Liver (tissue), 9 donors: ENCODE results near the gene AMIGO2. TPM values are rescaled to one million over a fixed set of nuclear protein-coding genes. Genes with fewer than 3 reads are reported as not detected.

Source experiments
- DNase-seq: peaks from one replicate; pipeline ENCODE4 v3.0.0-alpha.2; 2017; ENCODE audit warnings: low spot score
- H3K27ac ChIP-seq, 2 donors: one replicate each; pipeline ENCODE4 v1.7.0; 2013; ENCODE audit warnings: inconsistent platforms in 2 of 2, low read length in 2 of 2, control low read depth in 1 of 2, low read depth in 1 of 2, mild to moderate bottlenecking in 1 of 2
- H3K27me3 ChIP-seq, 4 donors: one replicate each; pipeline versions ENCODE4 v1.6.1 to v1.7.0; 2013; ENCODE audit warnings: low read length in 3 of 4, inconsistent platforms in 1 of 4, mild to moderate bottlenecking in 1 of 4, moderate library complexity in 1 of 4; ENCODE audit not compliant: control insufficient read depth in 4 of 4, insufficient read depth in 4 of 4
- H3K36me3 ChIP-seq, 4 donors: one replicate each; pipeline versions ENCODE4 v1.6.1 to v1.7.0; 2013; ENCODE audit warnings: low read length in 3 of 4, mild to moderate bottlenecking in 3 of 4, low read depth in 1 of 4, moderate library complexity in 1 of 4; ENCODE audit not compliant: control insufficient read depth in 4 of 4, insufficient read depth in 3 of 4
- H3K4me1 ChIP-seq, 4 donors: one replicate each; pipeline versions ENCODE4 v1.6.1 to v1.7.0; 2013; ENCODE audit warnings: low read length in 3 of 4, mild to moderate bottlenecking in 3 of 4, moderate library complexity in 1 of 4; ENCODE audit not compliant: control insufficient read depth in 4 of 4, insufficient read depth in 4 of 4
- H3K4me3 ChIP-seq, 3 donors: one replicate each; pipeline versions ENCODE4 v1.6.1 to v1.7.0; 2013; ENCODE audit warnings: low read length in 3 of 3, control low read depth in 1 of 3, low read depth in 1 of 3, mild to moderate bottlenecking in 1 of 3
- H3K9ac ChIP-seq, 2 donors: one replicate each; pipeline ENCODE4 v1.7.0; 2013; ENCODE audit warnings: low read length in 2 of 2, mild to moderate bottlenecking in 2 of 2, moderate library complexity in 2 of 2, control low read depth in 1 of 2, low read depth in 1 of 2
- H3K9me3 ChIP-seq, 4 donors: one replicate each; pipeline versions ENCODE4 v1.6.1 to v1.7.0; 2013; ENCODE audit warnings: low read length in 3 of 4; ENCODE audit not compliant: control insufficient read depth in 4 of 4
- EGR1 ChIP-seq, 2 donors: IDR thresholded peaks; 2 replicates each; pipeline ENCODE4 v1.6.1; 2016 to 2018; ENCODE audit warnings: antibody characterized with exemption in 2 of 2, low read depth in 2 of 2
- FOXA1 ChIP-seq: IDR thresholded peaks from 2 replicates; pipeline ENCODE4 v1.6.1; 2016; ENCODE audit warnings: antibody characterized with exemption
- FOXA2 ChIP-seq: IDR thresholded peaks from 2 replicates; pipeline ENCODE4 v1.6.1; 2016; ENCODE audit warnings: antibody characterized with exemption
- GABPA ChIP-seq, 2 donors: IDR thresholded peaks in 1 of 2; conservative IDR thresholded peaks in 1 of 2; 2 replicates each; pipeline ENCODE4 v1.6.1; 2016; ENCODE audit warnings: antibody characterized with exemption in 2 of 2, mild to moderate bottlenecking in 1 of 2, moderate library complexity in 1 of 2
- HNF4A ChIP-seq, 2 donors: conservative IDR thresholded peaks; 2 replicates each; pipeline ENCODE4 v1.6.1; 2016; ENCODE audit warnings: antibody characterized with exemption in 2 of 2, mild to moderate bottlenecking in 2 of 2
- HNF4G ChIP-seq: IDR thresholded peaks from 2 replicates; pipeline ENCODE4 v1.6.1; 2016; ENCODE audit warnings: antibody characterized with exemption
- JUND ChIP-seq, 2 donors: IDR thresholded peaks; 2 replicates each; pipeline ENCODE4 v1.6.1; 2016; ENCODE audit warnings: antibody characterized with exemption in 2 of 2
- NR2F2 ChIP-seq: IDR thresholded peaks from 2 replicates; pipeline ENCODE4 v1.6.1; 2016; ENCODE audit warnings: antibody characterized with exemption
- RAD21 ChIP-seq, 2 donors: IDR thresholded peaks; 2 replicates each; pipeline ENCODE4 v1.6.1; 2016; ENCODE audit warnings: antibody characterized with exemption in 2 of 2, mild to moderate bottlenecking in 2 of 2
- RXRA ChIP-seq, 2 donors: IDR thresholded peaks; 2 replicates each; pipeline ENCODE4 v1.6.1; 2017 to 2018; ENCODE audit warnings: antibody characterized with exemption in 2 of 2, mild to moderate bottlenecking in 1 of 2
- SP1 ChIP-seq: IDR thresholded peaks from 2 replicates; pipeline ENCODE4 v1.6.1; 2018; ENCODE audit warnings: antibody characterized with exemption, mild to moderate bottlenecking
- TAF1 ChIP-seq: conservative IDR thresholded peaks from 2 replicates; pipeline ENCODE4 v1.6.1; 2016; ENCODE audit warnings: antibody characterized with exemption, mild to moderate bottlenecking
- YY1 ChIP-seq: IDR thresholded peaks from 2 replicates; pipeline ENCODE4 v1.6.1; 2016; ENCODE audit warnings: antibody characterized with exemption, mild to moderate bottlenecking
- WGBS: extraction: QIAGEN DNeasy Blood & Tissue Kit; methylation state at CpG from one replicate; pipeline ENCODE4 v1.1.7; 2013; 5-methylcytosine and 5-hydroxymethylcytosine counted together
- polyA plus RNA-seq, 2 donors: library from polyadenylated mRNA; stranded (reverse) in 1 of 2; unstranded in 1 of 2; fragments of 200-250 nt in 1 of 2; fragments of >200 nt in 1 of 2; fragmentation: Nextera tagmentation in 1 of 2; extraction: Ambion mirVana in 1 of 2; gene quantifications; one replicate each; pipeline versions ENCODE4 v1.2.1 to v1.2.3, GENCODE V29; 2013 to 2015
- total RNA-seq, 2 donors: library from RNA; depleted of rRNA; stranded (reverse); fragments of >200 nt; gene quantifications; one replicate each; pipeline ENCODE4 v1.2.3, GENCODE V29; 2014
- TF ChIP-seq, protein P1 (sequence below): IDR thresholded peaks from 2 replicates; pipeline ENCODE4 v1.6.1; 2016; ENCODE audit warnings: antibody characterized with exemption
- TF ChIP-seq, protein P2 (sequence below): fragments of 150-350 bp; IDR thresholded peaks from 2 replicates; pipeline ENCODE4 v1.5.1; 2017; ENCODE audit warnings: improper control_type of control experiment, low read depth, low read length; ENCODE audit not compliant: missing input control
- TF ChIP-seq, protein P3 (sequence below): IDR thresholded peaks from 2 replicates; pipeline ENCODE4 v1.6.1; 2016; ENCODE audit warnings: antibody characterized with exemption
- TF ChIP-seq, protein P4 (sequence below): IDR thresholded peaks from 2 replicates; pipeline ENCODE4 v1.6.1; 2016; ENCODE audit warnings: antibody characterized with exemption, mild to moderate bottlenecking
- TF ChIP-seq, protein P5 (sequence below): IDR thresholded peaks from 2 replicates; pipeline ENCODE4 v1.6.1; 2016; ENCODE audit warnings: antibody characterized with exemption
- donor health status: healthy.
- donor health status: healthy.
- donor health status: healthy.
- donor health status: healthy.
- donor health status: healthy.

Gene AMIGO2
- total and polyA plus RNA-seq, 4 donors, result 1.2 to 3.5 (median 2.3) TPM

DNA sequence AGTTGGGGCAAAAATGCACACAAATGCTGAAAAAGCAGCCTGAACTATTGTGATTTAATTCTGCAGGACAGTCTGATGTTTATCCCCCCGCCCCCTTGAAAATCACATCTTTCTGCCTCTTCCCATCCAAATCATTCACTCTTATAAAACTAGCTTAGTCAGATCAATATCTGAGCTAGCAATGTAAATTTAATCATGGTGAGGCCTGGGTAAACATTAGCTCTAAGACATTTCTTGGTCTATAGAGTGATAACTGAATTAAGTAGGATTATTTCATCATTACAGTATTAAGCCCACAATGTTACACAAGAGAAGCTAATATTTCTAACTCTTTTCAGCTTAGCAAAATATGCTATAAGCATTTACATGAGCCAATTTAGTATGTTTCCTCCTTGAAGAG lies 9.4 kb downstream of the AMIGO2 start:
- no peak overlapping the region for H3K27ac ChIP-seq
- TF ChIP-seq GABPA (IDR thresholded peaks at IDR 0.05 in 1 of 2, conservative IDR thresholded peaks at IDR 0.05 in 1 of 2), result no peak
- TF ChIP-seq YY1, result no peak
- TF ChIP-seq FOXA1, result no peak
- TF ChIP-seq NR2F2, result no peak
- TF ChIP-seq, protein P1, sequence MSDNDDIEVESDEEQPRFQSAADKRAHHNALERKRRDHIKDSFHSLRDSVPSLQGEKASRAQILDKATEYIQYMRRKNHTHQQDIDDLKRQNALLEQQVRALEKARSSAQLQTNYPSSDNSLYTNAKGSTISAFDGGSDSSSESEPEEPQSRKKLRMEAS, result no peak
- no peak for TF ChIP-seq HNF4A (conservative IDR thresholded peaks at IDR 0.05)
- TF ChIP-seq TAF1, result no peak
- H3K27me3 ChIP-seq, result no peaks in the 10 kb centered on the region
- 96% methylated on average over 1 of the region's 1 CpG for WGBS
- no peak overlapping the region for H3K4me3 ChIP-seq
- no peak for DNase-seq
- peaks cover 0 to 2% (median 0%) of the 10 kb centered on the region in 4 donors for H3K4me1 ChIP-seq
- no peaks in the 10 kb centered on the region for H3K9me3 ChIP-seq
- no peaks in the 10 kb centered on the region for H3K36me3 ChIP-seq
- no peak overlapping the region for H3K9ac ChIP-seq

DNA sequence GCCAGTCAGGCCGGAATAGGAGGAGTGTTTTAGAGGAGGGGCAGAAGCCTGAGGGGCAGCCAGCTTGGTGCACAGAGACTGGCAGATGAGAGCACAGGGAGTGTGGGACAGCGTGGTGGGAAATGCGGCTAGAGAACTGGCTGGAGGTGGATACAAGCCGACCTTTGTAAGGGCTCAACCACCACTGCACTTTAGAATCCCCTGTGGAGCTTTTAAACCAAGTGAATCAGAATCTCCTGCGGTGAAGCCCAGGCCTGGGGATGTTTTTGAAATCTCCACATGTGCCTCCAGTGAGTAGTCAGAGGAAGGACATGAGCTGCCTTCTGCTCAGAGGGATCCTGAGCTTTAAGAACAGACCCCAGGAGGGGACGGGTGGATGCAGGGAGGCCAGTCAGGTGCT lies 11.2 kb downstream of the AMIGO2 start:
- no peaks in the 10 kb centered on the region for H3K9me3 ChIP-seq
- H3K4me3 ChIP-seq, result no peak overlapping the region
- H3K27ac ChIP-seq, result no peak overlapping the region
- DNase-seq, result no peak
- H3K4me1 ChIP-seq, result peaks cover 0 to 2% (median 0%) of the 10 kb centered on the region in 4 donors
- TF ChIP-seq JUND (IDR thresholded peaks at IDR 0.05), result no peak
- TF ChIP-seq, protein P2, sequence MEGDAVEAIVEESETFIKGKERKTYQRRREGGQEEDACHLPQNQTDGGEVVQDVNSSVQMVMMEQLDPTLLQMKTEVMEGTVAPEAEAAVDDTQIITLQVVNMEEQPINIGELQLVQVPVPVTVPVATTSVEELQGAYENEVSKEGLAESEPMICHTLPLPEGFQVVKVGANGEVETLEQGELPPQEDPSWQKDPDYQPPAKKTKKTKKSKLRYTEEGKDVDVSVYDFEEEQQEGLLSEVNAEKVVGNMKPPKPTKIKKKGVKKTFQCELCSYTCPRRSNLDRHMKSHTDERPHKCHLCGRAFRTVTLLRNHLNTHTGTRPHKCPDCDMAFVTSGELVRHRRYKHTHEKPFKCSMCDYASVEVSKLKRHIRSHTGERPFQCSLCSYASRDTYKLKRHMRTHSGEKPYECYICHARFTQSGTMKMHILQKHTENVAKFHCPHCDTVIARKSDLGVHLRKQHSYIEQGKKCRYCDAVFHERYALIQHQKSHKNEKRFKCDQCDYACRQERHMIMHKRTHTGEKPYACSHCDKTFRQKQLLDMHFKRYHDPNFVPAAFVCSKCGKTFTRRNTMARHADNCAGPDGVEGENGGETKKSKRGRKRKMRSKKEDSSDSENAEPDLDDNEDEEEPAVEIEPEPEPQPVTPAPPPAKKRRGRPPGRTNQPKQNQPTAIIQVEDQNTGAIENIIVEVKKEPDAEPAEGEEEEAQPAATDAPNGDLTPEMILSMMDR, result no peak
- no peak for TF ChIP-seq NR2F2
- TF ChIP-seq GABPA (IDR thresholded peaks at IDR 0.05 in 1 of 2, conservative IDR thresholded peaks at IDR 0.05 in 1 of 2), result no peak
- no peak for TF ChIP-seq RAD21 (IDR thresholded peaks at IDR 0.05)
- no peak for TF ChIP-seq FOXA1
- no peak for TF ChIP-seq RXRA (IDR thresholded peaks at IDR 0.05)
- TF ChIP-seq HNF4A (conservative IDR thresholded peaks at IDR 0.05), result no peak
- TF ChIP-seq FOXA2, result no peak
- TF ChIP-seq, protein P3, sequence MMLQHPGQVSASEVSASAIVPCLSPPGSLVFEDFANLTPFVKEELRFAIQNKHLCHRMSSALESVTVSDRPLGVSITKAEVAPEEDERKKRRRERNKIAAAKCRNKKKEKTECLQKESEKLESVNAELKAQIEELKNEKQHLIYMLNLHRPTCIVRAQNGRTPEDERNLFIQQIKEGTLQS, result no peak
- no peak for TF ChIP-seq YY1
- no peak for TF ChIP-seq SP1
- TF ChIP-seq EGR1 (IDR thresholded peaks at IDR 0.05; ENCODE audit: low read depth in 2 of 2), result no peak
- TF ChIP-seq, protein P4, sequence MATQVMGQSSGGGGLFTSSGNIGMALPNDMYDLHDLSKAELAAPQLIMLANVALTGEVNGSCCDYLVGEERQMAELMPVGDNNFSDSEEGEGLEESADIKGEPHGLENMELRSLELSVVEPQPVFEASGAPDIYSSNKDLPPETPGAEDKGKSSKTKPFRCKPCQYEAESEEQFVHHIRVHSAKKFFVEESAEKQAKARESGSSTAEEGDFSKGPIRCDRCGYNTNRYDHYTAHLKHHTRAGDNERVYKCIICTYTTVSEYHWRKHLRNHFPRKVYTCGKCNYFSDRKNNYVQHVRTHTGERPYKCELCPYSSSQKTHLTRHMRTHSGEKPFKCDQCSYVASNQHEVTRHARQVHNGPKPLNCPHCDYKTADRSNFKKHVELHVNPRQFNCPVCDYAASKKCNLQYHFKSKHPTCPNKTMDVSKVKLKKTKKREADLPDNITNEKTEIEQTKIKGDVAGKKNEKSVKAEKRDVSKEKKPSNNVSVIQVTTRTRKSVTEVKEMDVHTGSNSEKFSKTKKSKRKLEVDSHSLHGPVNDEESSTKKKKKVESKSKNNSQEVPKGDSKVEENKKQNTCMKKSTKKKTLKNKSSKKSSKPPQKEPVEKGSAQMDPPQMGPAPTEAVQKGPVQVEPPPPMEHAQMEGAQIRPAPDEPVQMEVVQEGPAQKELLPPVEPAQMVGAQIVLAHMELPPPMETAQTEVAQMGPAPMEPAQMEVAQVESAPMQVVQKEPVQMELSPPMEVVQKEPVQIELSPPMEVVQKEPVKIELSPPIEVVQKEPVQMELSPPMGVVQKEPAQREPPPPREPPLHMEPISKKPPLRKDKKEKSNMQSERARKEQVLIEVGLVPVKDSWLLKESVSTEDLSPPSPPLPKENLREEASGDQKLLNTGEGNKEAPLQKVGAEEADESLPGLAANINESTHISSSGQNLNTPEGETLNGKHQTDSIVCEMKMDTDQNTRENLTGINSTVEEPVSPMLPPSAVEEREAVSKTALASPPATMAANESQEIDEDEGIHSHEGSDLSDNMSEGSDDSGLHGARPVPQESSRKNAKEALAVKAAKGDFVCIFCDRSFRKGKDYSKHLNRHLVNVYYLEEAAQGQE, result no peak
- TF ChIP-seq, protein P5, sequence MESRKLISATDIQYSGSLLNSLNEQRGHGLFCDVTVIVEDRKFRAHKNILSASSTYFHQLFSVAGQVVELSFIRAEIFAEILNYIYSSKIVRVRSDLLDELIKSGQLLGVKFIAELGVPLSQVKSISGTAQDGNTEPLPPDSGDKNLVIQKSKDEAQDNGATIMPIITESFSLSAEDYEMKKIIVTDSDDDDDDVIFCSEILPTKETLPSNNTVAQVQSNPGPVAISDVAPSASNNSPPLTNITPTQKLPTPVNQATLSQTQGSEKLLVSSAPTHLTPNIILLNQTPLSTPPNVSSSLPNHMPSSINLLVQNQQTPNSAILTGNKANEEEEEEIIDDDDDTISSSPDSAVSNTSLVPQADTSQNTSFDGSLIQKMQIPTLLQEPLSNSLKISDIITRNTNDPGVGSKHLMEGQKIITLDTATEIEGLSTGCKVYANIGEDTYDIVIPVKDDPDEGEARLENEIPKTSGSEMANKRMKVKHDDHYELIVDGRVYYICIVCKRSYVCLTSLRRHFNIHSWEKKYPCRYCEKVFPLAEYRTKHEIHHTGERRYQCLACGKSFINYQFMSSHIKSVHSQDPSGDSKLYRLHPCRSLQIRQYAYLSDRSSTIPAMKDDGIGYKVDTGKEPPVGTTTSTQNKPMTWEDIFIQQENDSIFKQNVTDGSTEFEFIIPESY, result no peak
- TF ChIP-seq HNF4G, result no peak
- TF ChIP-seq, protein P1, result no peak
- TF ChIP-seq TAF1, result no peak
- H3K9ac ChIP-seq, result no peak overlapping the region
- H3K27me3 ChIP-seq, result no peaks in the 10 kb centered on the region
- WGBS, result 86% methylated on average over 6 of the region's 6 CpGs
- no peaks in the 10 kb centered on the region for H3K36me3 ChIP-seq
